Gastroesophageal sphincter (tissue), 4 donors: ENCODE results near the gene NAA10. TPM values are rescaled to one million over a fixed set of nuclear protein-coding genes. Genes with fewer than 3 reads are reported as not detected.

Experiments
- ATAC-seq: fragments of 150-250 bp; one replicate; pipeline ENCODE4 v1.9.1; 2016; ENCODE audit warnings: mild to moderate bottlenecking, moderate library complexity
- H3K27ac ChIP-seq, 4 donors: fragments of 200-600 bp; sonication (generic) in 3 of 4; 1 replicate in 3 of 4; 2 replicates in 1 of 4; pipeline ENCODE4 v1.5.1; 2016 to 2019
- H3K27me3 ChIP-seq: fragments of 200-600 bp; sonication (generic); one replicate; pipeline ENCODE4 v1.5.1; 2019
- H3K36me3 ChIP-seq, 2 donors: fragments of 200-600 bp; sonication (generic); one replicate each; pipeline ENCODE4 v1.5.1; 2019; ENCODE audit warnings: control low read depth in 1 of 2
- H3K4me1 ChIP-seq, 3 donors: fragments of 200-600 bp; sonication (generic); 1 replicate in 2 of 3; 2 replicates in 1 of 3; pipeline ENCODE4 v1.5.1; 2016 to 2019; ENCODE audit warnings: control low read depth in 2 of 3
- H3K4me3 ChIP-seq, 2 donors: fragments of 200-600 bp; sonication (generic); one replicate each; pipeline ENCODE4 v1.5.1; 2019; ENCODE audit warnings: mild to moderate bottlenecking in 1 of 2, moderate library complexity in 1 of 2
- H3K9me3 ChIP-seq, 3 donors: fragments of 200-600 bp; sonication (generic); one replicate each; pipeline ENCODE4 v1.5.1; 2017 to 2019; ENCODE audit warnings: control low read depth in 2 of 3
- CTCF ChIP-seq, 4 experiments: fragments of 200-600 bp in 2 of 4; fragments of 450-650 bp in 2 of 4; sonication (generic) in 1 of 4; IDR thresholded peaks; one replicate each; pipeline ENCODE4 v1.5.1; 2017 to 2019; ENCODE audit warnings: antibody characterized with exemption in 4 of 4, mild to moderate bottlenecking in 2 of 4, moderate library complexity in 2 of 4
- EP300 ChIP-seq: sonication (generic); formaldehyde crosslinking; IDR thresholded peaks from one replicate; pipeline ENCODE4 v1.6.1; 2017; ENCODE audit warnings: antibody characterized with exemption, mild to moderate bottlenecking
- POLR2A ChIP-seq, 2 donors: fragments of 450-650 bp; IDR thresholded peaks; one replicate each; pipeline ENCODE4 v1.6.1; 2017; ENCODE audit warnings: antibody characterized with exemption in 2 of 2, mild to moderate bottlenecking in 2 of 2, moderate library complexity in 1 of 2
- POLR2AphosphoS5 ChIP-seq: sonication (generic); formaldehyde crosslinking; IDR thresholded peaks from one replicate; pipeline ENCODE4 v1.6.1; 2017; ENCODE audit warnings: antibody characterized with exemption
- WGBS, 2 donors: methylation state at CpG; one replicate each; pipeline ENCODE4 v1.1.5; 2018; ENCODE audit warnings: low coverage in 1 of 2; 5-methylcytosine and 5-hydroxymethylcytosine counted together
- total RNA-seq, 4 donors: library from RNA; depleted of rRNA; stranded (reverse); fragments of >200 nt; gene quantifications; one replicate each; pipeline ENCODE4 v1.1.0, GENCODE V29; 2016

NAA10 gene
- total RNA-seq, 4 donors from 2014 or later = 68.3 to 103 (median 89.2) TPM

- no peak for ATAC-seq
- TF ChIP-seq POLR2AphosphoS5 (no peak), CTCF (IDR thresholded peaks at IDR 0.05) (no peak), POLR2A (IDR thresholded peaks at IDR 0.05) (no peak), EP300 (no peak)
- Histone ChIP-seq H3K4me1 (peaks cover 0 to 39% (median 10%) of the 10 kb centered on the region in 3 donors), H3K4me3 (no peak overlapping the region), H3K9me3 (no peaks in the 10 kb centered on the region), H3K27me3 (no peaks in the 10 kb centered on the region), H3K36me3 (no peaks in the 10 kb centered on the region), H3K27ac (no peak overlapping the region)
- 92% methylated on average over 6 of the region's 13 CpGs; no CpG with 5 or more reads in 1 of the 2 donors for WGBS, 2 donors
Observed at GRCh38 chrX:153919281-153919680, 15.6 kb downstream of the NAA10 start.

GRCh38 chrX:153917869-153918268, 17.0 kb downstream of the NAA10 start:
- WGBS, 2 donors = 83 to 91% methylated on average over 4 of the region's 6 CpGs
- Histone ChIP-seq H3K36me3 (no peaks in the 10 kb centered on the region), H3K27me3 (no peaks in the 10 kb centered on the region), H3K27ac (no peak overlapping the region), H3K4me1 (peaks cover 0 to 24% (median 4%) of the 10 kb centered on the region in 3 donors), H3K4me3 (no peak overlapping the region), H3K9me3 (no peaks in the 10 kb centered on the region)
- no peak for TF ChIP-seq POLR2AphosphoS5
- TF ChIP-seq CTCF (IDR thresholded peaks at IDR 0.05) = no peak
- TF ChIP-seq EP300 = no peak
- no peak for TF ChIP-seq POLR2A (IDR thresholded peaks at IDR 0.05)
- no peak for ATAC-seq

- no peaks in the 10 kb centered on the region for H3K27me3 ChIP-seq
- 92% methylated on average over 4 of the region's 17 CpGs; no CpG with 5 or more reads in 1 of the 2 donors for WGBS, 2 donors
Observed at GRCh38 chrX:153913701-153914100, 21.1 kb downstream of the NAA10 start.

GRCh38 chrX:153913211-153913610, 21.6 kb downstream of the NAA10 start:
- WGBS, 2 donors = no CpG with 5 or more reads among the region's 17 CpGs
- no peaks in the 10 kb centered on the region for H3K9me3 ChIP-seq
- no peaks in the 10 kb centered on the region for H3K36me3 ChIP-seq
- no peaks in the 10 kb centered on the region for H3K4me1 ChIP-seq
- H3K4me3 ChIP-seq = no peak overlapping the region
- no peak for ATAC-seq
- no peak overlapping the region for H3K27ac ChIP-seq
- H3K27me3 ChIP-seq = no peaks in the 10 kb centered on the region
- TF ChIP-seq POLR2AphosphoS5 = no peak
- no peak for TF ChIP-seq POLR2A (IDR thresholded peaks at IDR 0.05)
- TF ChIP-seq EP300 = no peak
- no peak for TF ChIP-seq CTCF (IDR thresholded peaks at IDR 0.05)

More at GRCh38 chrX:153913701-153914100, 21.1 kb downstream of the NAA10 start:
- no peak overlapping the region for H3K4me3 ChIP-seq
- H3K4me1 ChIP-seq = no peaks in the 10 kb centered on the region
- ATAC-seq = no peak
- no peaks in the 10 kb centered on the region for H3K9me3 ChIP-seq
- H3K27ac ChIP-seq = no peak overlapping the region
- no peaks in the 10 kb centered on the region for H3K36me3 ChIP-seq
- no peak for TF ChIP-seq POLR2A (IDR thresholded peaks at IDR 0.05)
- no peak for TF ChIP-seq EP300
- no peak for TF ChIP-seq CTCF (IDR thresholded peaks at IDR 0.05)
- no peak for TF ChIP-seq POLR2AphosphoS5

GRCh38 chrX:153911798-153912197, 23.0 kb downstream of the NAA10 start:
- ATAC-seq = no peak
- H3K36me3 ChIP-seq = no peaks in the 10 kb centered on the region
- TF ChIP-seq EP300 (no peak), POLR2AphosphoS5 (no peak), CTCF (IDR thresholded peaks at IDR 0.05) (no peak), POLR2A (IDR thresholded peaks at IDR 0.05) (no peak)
- H3K4me1 ChIP-seq = no peaks in the 10 kb centered on the region
- 83 to 87% methylated on average over 4 to 5 of the region's 6 CpGs for WGBS, 2 donors
- no peak overlapping the region for H3K27ac ChIP-seq
- H3K4me3 ChIP-seq = no peak overlapping the region
- H3K9me3 ChIP-seq = no peaks in the 10 kb centered on the region
- H3K27me3 ChIP-seq = no peaks in the 10 kb centered on the region
